Activated gamma-delta T cell treated with Interleukin-2 at 50 U/mL for 16 hours (primary cell): ENCODE results near the gene PPIA.
"Not testable (repeated sequence)": the region's sequence is repeated elsewhere in the genome, so short reads cannot be mapped to it uniquely, and the experiment has no call there.

Source experiments
- DNase-seq: peaks from one replicate; pipeline ENCODE4 v3.0.0-alpha.2; 2020

PPIA gene

DNA sequence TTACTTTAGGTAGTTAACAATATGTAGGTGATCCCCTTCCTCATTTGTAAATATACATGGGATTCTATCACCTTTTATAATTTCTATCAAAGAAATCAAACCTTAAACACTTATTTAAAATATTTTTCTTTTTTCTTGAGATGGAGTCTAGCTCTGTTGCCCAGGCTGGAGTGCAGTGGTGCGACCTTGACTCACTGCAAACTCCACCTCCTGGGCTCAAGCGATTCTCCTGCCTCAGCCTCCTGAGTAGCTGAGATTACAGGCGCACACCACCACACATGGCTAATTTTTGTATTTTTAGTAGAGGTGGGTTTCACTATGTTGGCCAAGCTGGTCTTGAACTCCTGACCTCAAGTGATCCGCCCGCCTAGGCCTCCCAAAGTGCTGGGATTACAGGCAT, 47.0 kb downstream of the PPIA start:
- DNase-seq, result not testable (repeated sequence)

- no peak for DNase-seq
Measured at GRCh38 chr7:44845451-44845850, 49.0 kb downstream of the PPIA start.

DNA sequence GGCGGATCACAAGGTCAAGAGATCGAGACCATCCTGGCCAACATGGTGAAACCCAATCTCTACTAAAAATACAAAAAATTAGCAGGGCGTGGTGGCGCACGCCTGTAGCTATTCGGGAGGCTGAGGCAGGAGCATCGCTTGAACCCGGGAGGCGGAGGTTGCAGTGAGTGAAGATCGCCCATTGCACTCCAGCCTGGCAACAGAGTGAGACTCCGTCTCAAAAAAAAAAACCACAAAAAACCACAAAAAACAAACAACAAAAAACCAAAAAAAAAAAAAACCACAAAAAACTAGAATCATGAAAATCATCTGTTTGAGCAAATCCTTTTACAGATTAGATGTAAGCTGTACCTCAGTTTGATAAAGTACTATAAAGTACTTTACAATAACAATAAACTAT, 49.9 kb downstream of the PPIA start:
- DNase-seq, result peak; percentile 26

DNA sequence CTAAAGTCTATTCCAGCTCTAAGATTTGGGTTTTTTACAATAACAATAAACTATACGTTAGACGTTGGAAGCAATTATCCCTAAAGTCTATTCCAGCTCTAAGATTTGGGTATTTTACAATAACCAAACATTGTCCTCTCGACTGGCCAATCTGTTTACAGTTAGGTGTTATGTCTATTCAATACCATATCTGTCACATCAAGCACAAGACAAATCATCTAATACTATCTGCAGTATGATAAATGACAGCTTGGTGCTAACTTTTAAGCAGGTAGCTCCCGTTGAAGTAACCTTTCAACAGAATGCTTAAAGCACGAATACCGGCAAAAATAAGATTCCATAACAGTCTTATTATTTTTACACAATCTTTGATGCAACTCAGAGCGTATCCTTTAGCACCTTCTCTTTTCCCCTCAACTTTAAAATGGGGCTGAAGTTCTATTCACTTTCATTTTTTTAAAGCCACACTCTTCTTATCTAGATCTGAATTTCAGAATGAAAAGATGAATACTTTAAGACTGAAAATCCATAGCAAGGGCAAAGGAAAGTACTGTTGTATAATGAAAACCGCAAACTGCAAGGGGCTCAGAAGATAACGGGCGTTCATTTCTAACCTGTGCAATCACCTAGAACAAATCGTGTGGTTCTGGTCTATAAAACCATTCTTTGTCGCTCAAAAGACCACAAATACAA, 50.5 kb downstream of the PPIA start:
- no peak for DNase-seq

DNA sequence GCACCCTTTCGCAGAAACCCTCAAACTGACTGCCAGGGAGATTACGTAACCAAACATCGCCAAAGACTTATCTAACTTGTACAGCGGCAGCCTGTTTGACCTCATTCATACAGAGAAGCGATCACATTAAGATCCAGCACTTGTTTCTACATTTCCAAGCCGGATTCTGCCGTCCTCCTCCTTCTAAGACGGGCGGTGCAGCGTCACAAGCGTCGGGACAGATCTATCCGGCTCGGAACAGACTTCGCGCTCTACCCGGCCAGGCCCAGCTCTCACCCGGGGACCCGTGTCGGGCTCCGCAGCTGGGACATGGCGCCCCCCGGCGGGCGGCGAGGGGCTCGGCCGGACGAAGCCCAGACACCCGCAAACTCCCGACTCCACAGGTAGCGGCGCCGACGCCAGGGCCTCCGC, 51.0 kb downstream of the PPIA start:
- peak; percentile 79 for DNase-seq

DNA sequence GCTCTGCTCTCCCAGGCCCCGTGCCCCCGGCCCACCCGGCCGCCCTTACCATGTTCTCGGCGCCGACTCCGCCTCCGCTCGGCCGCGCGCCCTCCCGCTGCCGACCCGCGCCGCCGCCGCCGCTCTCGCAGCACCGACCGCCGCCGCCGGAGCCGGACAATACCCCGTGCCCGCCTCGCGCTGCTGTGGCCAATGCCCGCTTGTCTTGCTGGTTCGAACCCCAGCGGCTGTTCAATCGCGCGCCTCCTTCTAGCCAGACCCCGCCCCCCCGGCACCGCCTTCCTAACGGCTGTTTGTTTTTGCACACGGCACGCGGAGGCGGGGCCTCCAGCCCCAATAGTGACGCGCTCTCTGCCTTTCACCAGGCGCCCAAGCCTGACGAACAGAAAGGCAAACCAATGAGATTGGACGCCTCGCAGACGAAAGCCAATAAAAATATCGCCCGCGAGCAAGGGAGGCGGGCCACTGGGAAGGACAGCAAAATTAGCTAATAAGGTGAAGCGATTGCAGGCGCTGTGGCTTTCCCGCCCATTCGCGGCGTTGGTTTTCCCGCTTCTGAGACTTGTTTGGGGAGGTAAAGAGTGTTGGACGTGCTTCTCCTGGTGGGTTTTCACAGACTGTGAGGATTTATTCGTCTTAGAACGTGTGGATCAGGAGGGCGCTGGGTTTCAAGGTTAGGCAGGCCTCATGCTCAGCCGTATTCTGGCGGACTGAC, 51.6 kb downstream of the PPIA start, which contains the start of gene H2AZ2:
Gene H2AZ2, minus strand, starts transcription at position 168 of the 715 bp plus-strand sequence. Its CDS starts 116 bp downstream, at position 52.
- peak; percentile 100 for DNase-seq

GRCh38 chr7:44849259-44849884, 52.9 kb downstream of the PPIA start:
- DNase-seq, result no peak

DNA sequence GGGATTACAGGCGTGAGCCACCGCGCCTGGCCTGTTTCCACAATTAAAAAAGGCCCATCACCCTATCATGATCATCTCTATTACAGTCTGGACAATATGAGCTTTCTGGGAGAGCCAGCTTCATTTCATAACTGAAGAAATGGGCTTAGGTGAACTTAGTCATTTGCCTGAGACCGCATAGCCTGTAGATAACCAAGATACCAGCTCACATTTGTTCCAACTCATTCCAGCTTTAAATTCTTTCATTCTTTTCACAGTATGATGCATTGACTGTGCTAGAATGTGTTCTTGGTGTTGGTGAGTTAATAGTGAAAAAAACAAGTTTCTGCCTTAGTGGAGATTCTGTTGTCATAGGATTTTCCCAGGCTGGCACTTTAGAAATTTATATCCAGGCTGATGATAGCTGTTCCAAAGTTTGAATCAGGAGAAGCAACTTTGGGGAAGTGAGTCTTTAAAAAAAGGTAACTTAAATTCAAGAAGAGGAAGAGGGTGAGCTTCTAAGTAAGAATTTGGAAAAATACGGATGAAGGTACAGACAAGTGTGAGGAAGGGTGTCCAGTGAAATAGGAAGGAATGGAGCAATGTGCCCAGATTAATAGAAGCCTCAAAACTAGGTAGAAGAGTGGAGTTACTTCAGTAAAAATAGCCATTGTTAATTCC, 53.5 kb downstream of the PPIA start:
- DNase-seq, result no peak

GRCh38 chr7:44852590-44852989, 56.1 kb downstream of the PPIA start:
- DNase-seq, result no peak
